Erythroblast (primary cell): Measurements from ENCODE around the gene SGF29.
A peak's percentile ranks its signal among the peaks of the same experiment; 100 is the strongest.
"Not testable (repeated sequence)": the region's sequence is repeated elsewhere in the genome, so short reads cannot be mapped to it uniquely, and the experiment has no call there.

ENCODE experiments used
- DNase-seq, 2 experiments: peaks; one replicate each; lab custom pipeline; 2025; lab: John Stamatoyannopoulos, UW
- GATA1 ChIP-seq: IDR thresholded peaks from 2 replicates; pipeline ENCODE4 v1.6.1; 2011; ENCODE audit warnings: low read depth, mild to moderate bottlenecking, control low read depth, low read length, moderate library complexity
- POLR2A ChIP-seq: IDR thresholded peaks from 2 replicates; pipeline ENCODE4 v1.6.1; 2011; ENCODE audit warnings: mild to moderate bottlenecking, low read length

The SGF29 gene

GRCh38 chr16:28597692-28598261, 44.1 kb downstream of the SGF29 start:
- TF ChIP-seq GATA1 (no peak), POLR2A (no peak)
- DNase-seq, result peak; percentile 11 to 23

GRCh38 chr16:28599377-28600285, 45.9 kb downstream of the SGF29 start:
- not testable (repeated sequence) for DNase-seq

- DNase-seq, result not testable (repeated sequence)
Measured at GRCh38 chr16:28600965-28601364, 47.2 kb downstream of the SGF29 start.

- DNase-seq, result not testable (repeated sequence)
Measured at GRCh38 chr16:28601589-28601988, 47.9 kb downstream of the SGF29 start.

- not testable (repeated sequence) for DNase-seq
Measured at GRCh38 chr16:28602062-28602461, 48.3 kb downstream of the SGF29 start.

- no peak for DNase-seq
- TF ChIP-seq GATA1 (no peak), POLR2A (no peak)
Measured at GRCh38 chr16:28602529-28602928, 48.8 kb downstream of the SGF29 start.

- DNase-seq, result no peak
- TF ChIP-seq GATA1 (no peak), POLR2A (no peak)
Measured at GRCh38 chr16:28603381-28604185, 49.9 kb downstream of the SGF29 start.

GRCh38 chr16:28604186-28604565, 50.5 kb downstream of the SGF29 start:
- no peak for DNase-seq
- TF ChIP-seq POLR2A (no peak), GATA1 (no peak)

GRCh38 chr16:28606291-28607115, 52.8 kb downstream of the SGF29 start:
- TF ChIP-seq POLR2A (no peak), GATA1 (no peak)
- no peak for DNase-seq

- TF ChIP-seq POLR2A, result no peak
- no peak for DNase-seq
Measured at GRCh38 chr16:28607116-28607623, 53.5 kb downstream of the SGF29 start.

GRCh38 chr16:28607681-28608495, 54.2 kb downstream of the SGF29 start:
- not testable (repeated sequence) for DNase-seq

- not testable (repeated sequence) for DNase-seq
Measured at GRCh38 chr16:28608496-28608808, 54.7 kb downstream of the SGF29 start.

- DNase-seq, result peak in 1 of 2 experiments; percentile 16
Measured at GRCh38 chr16:28608867-28609596, 55.3 kb downstream of the SGF29 start.
